Neural progenitor cell (in vitro differentiated cells): ENCODE results near the gene SIVA1. TPM values are rescaled to one million over a fixed set of nuclear protein-coding genes. Genes with fewer than 3 reads are reported as not detected.
A peak's percentile ranks its signal among the peaks of the same experiment; 100 is the strongest.

Experiments
- DNase-seq: peaks from one replicate; pipeline ENCODE4 v3.0.0-alpha.2; 2016; ENCODE audit warnings: low spot score
- H2AFZ ChIP-seq: fragments of 200-600 bp; sonication (generic); replicated peaks from 2 replicates; pipeline ENCODE4 v1.6.1; 2016; ENCODE audit warnings: antibody characterized with exemption
- H3F3A ChIP-seq: fragments of 200-600 bp; sonication (generic); 2 replicates; pipeline ENCODE4 v1.6.1; 2016; ENCODE audit warnings: antibody characterized with exemption, low read depth
- H3K27ac ChIP-seq: fragments of 200-600 bp; sonication (generic); 2 replicates; pipeline ENCODE4 v1.5.1; 2016; ENCODE audit warnings: mild to moderate bottlenecking
- H3K27me3 ChIP-seq: fragments of 200-600 bp; sonication (generic); 2 replicates; pipeline ENCODE4 v1.6.1; 2016; ENCODE audit warnings: mild to moderate bottlenecking, moderate library complexity
- H3K36me3 ChIP-seq: fragments of 200-600 bp; sonication (generic); 2 replicates; pipeline ENCODE4 v1.5.1; 2016
- H3K4me1 ChIP-seq: fragments of 200-600 bp; sonication (generic); 2 replicates; pipeline ENCODE4 v1.6.1; 2016; ENCODE audit warnings: mixed run types
- H3K4me2 ChIP-seq: fragments of 200-600 bp; sonication (generic); 2 replicates; pipeline ENCODE4 v1.6.1; 2016
- H3K4me3 ChIP-seq: fragments of 200-600 bp; sonication (generic); 2 replicates; pipeline ENCODE4 v1.5.1; 2016
- H3K79me2 ChIP-seq: fragments of 200-600 bp; sonication (generic); 2 replicates; pipeline ENCODE4 v1.6.1; 2016; ENCODE audit warnings: low read depth
- H3K9ac ChIP-seq: fragments of 200-600 bp; sonication (generic); 2 replicates; pipeline ENCODE4 v1.6.1; 2016
- H3K9me3 ChIP-seq: fragments of 200-600 bp; sonication (generic); 2 replicates; pipeline ENCODE4 v1.5.1; 2016; ENCODE audit warnings: low read depth
- H4K20me1 ChIP-seq: fragments of 200-600 bp; sonication (generic); 2 replicates; pipeline ENCODE4 v1.6.1; 2016; ENCODE audit warnings: low read depth
- H3K27ac Mint-ChIP-seq: 3 replicates; pipeline ENCODE4 v1.8.0; 2021; ENCODE audit warnings: mixed read lengths
- H3K27me3 Mint-ChIP-seq: 2 replicates; pipeline ENCODE4 v1.8.0; 2022; ENCODE audit warnings: low read depth, mild to moderate bottlenecking, inconsistent platforms, moderate library complexity, mixed read lengths; ENCODE audit not compliant: insufficient read depth
- H3K36me3 Mint-ChIP-seq: 3 replicates; pipeline ENCODE4 v1.8.0; 2021; ENCODE audit warnings: mixed read lengths
- H3K4me1 Mint-ChIP-seq: 3 replicates; pipeline ENCODE4 v1.8.0; 2021; ENCODE audit warnings: mixed read lengths
- H3K4me3 Mint-ChIP-seq: 3 replicates; pipeline ENCODE4 v1.8.0; 2021; ENCODE audit warnings: mild to moderate bottlenecking, moderate library complexity, mixed read lengths
- H3K9me3 Mint-ChIP-seq: 3 replicates; pipeline ENCODE4 v1.8.0; 2020; ENCODE audit warnings: mixed read lengths
- EZH2 ChIP-seq: fragments of 200-600 bp; sonication (generic); IDR thresholded peaks from 2 replicates; pipeline ENCODE4 v1.6.1; 2017; ENCODE audit warnings: antibody characterized with exemption, mild to moderate bottlenecking, moderate library complexity
- EZH2phosphoT487 ChIP-seq: fragments of 200-600 bp; sonication (generic); IDR thresholded peaks from 2 replicates; pipeline ENCODE4 v1.6.1; 2017; ENCODE audit warnings: antibody characterized with exemption
- total RNA-seq: library from RNA; depleted of rRNA; stranded (reverse); fragments of >200 nt; gene quantifications from 2 replicates; pipeline ENCODE4 v1.2.3, GENCODE V29; 2015; ENCODE audit warnings: low replicate concordance
- TF ChIP-seq, protein P1 (sequence below): fragments of 200-600 bp; sonication (generic); IDR thresholded peaks from 2 replicates; pipeline ENCODE4 v1.5.1; 2017; ENCODE audit warnings: antibody characterized with exemption, mild to moderate bottlenecking

The SIVA1 gene
- total RNA-seq, 1 donor from 2014 or later = 139 TPM

GRCh38 chr14:104721505-104722431 is 31.2 kb upstream of the SIVA1 start:
- H3K4me1 ChIP-seq = peaks cover 13% of the 10 kb centered on the region
- no peaks in the 10 kb centered on the region for H3K9me3 Mint-ChIP-seq

GRCh38 chr14:104722938-104723650 is 29.9 kb upstream of the SIVA1 start:
- H2AFZ ChIP-seq = no peak overlapping the region
- no peak overlapping the region for H3K27ac ChIP-seq

More at GRCh38 chr14:104721505-104722431, 31.2 kb upstream of the SIVA1 start:
- Mint-ChIP-seq H3K4me1 (peaks cover 17% of the 10 kb centered on the region), H3K36me3 (no peaks in the 10 kb centered on the region), H3K4me3 (peak overlapping the region; percentile 59), H3K27ac (no peak overlapping the region), H3K27me3 (peaks cover 5% of the 10 kb centered on the region)
- Histone ChIP-seq H3K9ac (no peak overlapping the region), H3K27me3 (no peaks in the 10 kb centered on the region), H3K4me2 (no peak overlapping the region), H3K9me3 (no peaks in the 10 kb centered on the region), H2AFZ (no peak overlapping the region), H3K4me3 (no peak overlapping the region), H3K27ac (no peak overlapping the region), H3K79me2 (no peaks in the 10 kb centered on the region), H3F3A (no peaks in the 10 kb centered on the region), H4K20me1 (peaks cover 2% of the 10 kb centered on the region), H3K36me3 (no peaks in the 10 kb centered on the region)
- no peak for DNase-seq
- TF ChIP-seq EZH2phosphoT487 (no peak), EZH2 (no peak)
- TF ChIP-seq, protein P1, sequence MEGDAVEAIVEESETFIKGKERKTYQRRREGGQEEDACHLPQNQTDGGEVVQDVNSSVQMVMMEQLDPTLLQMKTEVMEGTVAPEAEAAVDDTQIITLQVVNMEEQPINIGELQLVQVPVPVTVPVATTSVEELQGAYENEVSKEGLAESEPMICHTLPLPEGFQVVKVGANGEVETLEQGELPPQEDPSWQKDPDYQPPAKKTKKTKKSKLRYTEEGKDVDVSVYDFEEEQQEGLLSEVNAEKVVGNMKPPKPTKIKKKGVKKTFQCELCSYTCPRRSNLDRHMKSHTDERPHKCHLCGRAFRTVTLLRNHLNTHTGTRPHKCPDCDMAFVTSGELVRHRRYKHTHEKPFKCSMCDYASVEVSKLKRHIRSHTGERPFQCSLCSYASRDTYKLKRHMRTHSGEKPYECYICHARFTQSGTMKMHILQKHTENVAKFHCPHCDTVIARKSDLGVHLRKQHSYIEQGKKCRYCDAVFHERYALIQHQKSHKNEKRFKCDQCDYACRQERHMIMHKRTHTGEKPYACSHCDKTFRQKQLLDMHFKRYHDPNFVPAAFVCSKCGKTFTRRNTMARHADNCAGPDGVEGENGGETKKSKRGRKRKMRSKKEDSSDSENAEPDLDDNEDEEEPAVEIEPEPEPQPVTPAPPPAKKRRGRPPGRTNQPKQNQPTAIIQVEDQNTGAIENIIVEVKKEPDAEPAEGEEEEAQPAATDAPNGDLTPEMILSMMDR = no peak

DNA sequence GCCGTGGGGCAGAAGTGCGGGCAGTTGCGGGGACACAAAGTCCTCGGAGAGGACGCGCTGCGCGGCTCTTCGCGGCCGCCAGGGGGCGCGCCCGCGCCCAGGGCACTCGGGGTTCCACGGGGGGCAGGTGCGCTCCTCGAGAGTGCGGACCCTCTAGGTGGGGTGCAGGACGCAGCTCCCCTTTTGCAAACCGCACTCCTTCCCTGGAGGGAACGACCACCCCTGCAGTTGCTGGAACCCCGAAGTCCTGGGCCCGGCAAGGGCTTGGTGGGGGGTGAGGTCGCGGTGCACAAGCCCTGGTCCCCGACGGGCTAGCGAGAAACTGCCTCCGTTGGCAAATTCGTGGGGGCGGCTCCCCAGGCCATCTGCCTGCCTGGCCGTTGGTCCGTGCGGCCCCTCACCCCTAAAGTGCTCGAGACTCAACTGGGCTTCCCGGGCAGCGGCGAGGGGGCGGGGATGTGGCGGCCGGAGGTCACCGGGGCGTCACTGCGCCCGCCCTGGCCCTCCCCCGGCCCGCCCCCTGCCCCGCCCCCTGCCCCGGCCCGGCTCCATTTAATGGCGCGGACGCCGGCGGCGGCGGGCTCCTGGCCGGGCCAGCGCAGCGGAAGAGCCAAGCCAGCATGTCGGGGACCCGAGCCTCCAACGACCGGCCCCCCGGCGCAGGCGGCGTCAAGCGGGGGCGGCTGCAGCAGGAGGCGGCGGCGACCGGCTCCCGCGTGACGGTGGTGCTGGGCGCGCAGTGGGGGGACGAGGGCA is 29.1 kb upstream of the SIVA1 start, which contains the start of gene ADSS1:
Gene ADSS1 (plus strand): TSS at position 579 of the 756 bp plus-strand sequence. CDS start 42 bp downstream, at position 621.
- H3K27me3 Mint-ChIP-seq = peaks cover 5% of the 10 kb centered on the region
- Histone ChIP-seq H3K9ac (no peak within 1 kb of the TSS), H2AFZ (peak within 1 kb of the TSS; percentile 66), H3K79me2 (no peaks in the 10 kb centered on the region), H3K4me2 (peak within 1 kb of the TSS; percentile 97), H3K36me3 (no peaks in the 10 kb centered on the region), H3F3A (no peaks in the 10 kb centered on the region), H3K27me3 (no peaks in the 10 kb centered on the region), H4K20me1 (peaks cover 2% of the 10 kb centered on the region), H3K9me3 (no peaks in the 10 kb centered on the region), H3K27ac (no peak within 1 kb of the TSS), H3K4me3 (peak within 1 kb of the TSS; percentile 86), H3K4me1 (peaks cover 13% of the 10 kb centered on the region)
- no peak within 1 kb of the TSS for H3K27ac Mint-ChIP-seq
- TF ChIP-seq, protein P1 = peak; percentile 94
- TF ChIP-seq EZH2 = no peak
- H3K4me3 Mint-ChIP-seq = peak within 1 kb of the TSS; percentile 78
- DNase-seq = peak; percentile 84
- H3K36me3 Mint-ChIP-seq = no peaks in the 10 kb centered on the region
- no peaks in the 10 kb centered on the region for H3K9me3 Mint-ChIP-seq
- peaks cover 12% of the 10 kb centered on the region for H3K4me1 Mint-ChIP-seq

More at GRCh38 chr14:104722938-104723650, 29.9 kb upstream of the SIVA1 start:
- peak overlapping the region; percentile 35 for H3K4me3 Mint-ChIP-seq
- Histone ChIP-seq H3K9me3 (no peaks in the 10 kb centered on the region), H3K36me3 (no peaks in the 10 kb centered on the region), H3F3A (no peaks in the 10 kb centered on the region), H3K4me2 (peak overlapping the region; percentile 97), H3K4me1 (peaks cover 13% of the 10 kb centered on the region), H3K79me2 (no peaks in the 10 kb centered on the region), H3K4me3 (peak overlapping the region; percentile 86), H4K20me1 (peaks cover 2% of the 10 kb centered on the region), H3K9ac (no peak overlapping the region), H3K27me3 (no peaks in the 10 kb centered on the region)
- H3K36me3 Mint-ChIP-seq = no peaks in the 10 kb centered on the region
- H3K4me1 Mint-ChIP-seq = peaks cover 12% of the 10 kb centered on the region
- H3K9me3 Mint-ChIP-seq = no peaks in the 10 kb centered on the region
- peaks cover 5% of the 10 kb centered on the region for H3K27me3 Mint-ChIP-seq
- DNase-seq = no peak
- TF ChIP-seq EZH2phosphoT487 = no peak
- no peak for TF ChIP-seq EZH2
- TF ChIP-seq, protein P1 = no peak
- H3K27ac Mint-ChIP-seq = no peak overlapping the region
